Thoracic aorta (tissue), 2 donors: ENCODE measurements around the gene INAVA. TPM values are rescaled to one million over a fixed set of nuclear protein-coding genes. Genes with fewer than 3 reads are reported as not detected.

Source experiments
- ATAC-seq: fragments of 150-250 bp; one replicate; pipeline ENCODE4 v1.8.0; 2017; ENCODE audit warnings: low read depth; ENCODE audit not compliant: insufficient number of reproducible peaks, low FRiP score
- DNase-seq: peaks from one replicate; pipeline ENCODE4 v3.0.0-alpha.2; 2020; ENCODE audit warnings: low spot score
- H3K27ac ChIP-seq, 2 donors: fragments of 200-600 bp; sonication (generic); 1 replicate in 1 of 2; 2 replicates in 1 of 2; pipeline ENCODE4 v1.5.1; 2016; ENCODE audit warnings: mild to moderate bottlenecking in 2 of 2, moderate library complexity in 2 of 2
- H3K27me3 ChIP-seq: fragments of 200-600 bp; sonication (generic); replicated peaks from 2 replicates; pipeline ENCODE4 v1.6.0; 2016; ENCODE audit warnings: mild to moderate bottlenecking; ENCODE audit not compliant: insufficient read depth
- H3K36me3 ChIP-seq: fragments of 200-600 bp; sonication (generic); one replicate; pipeline ENCODE4 v1.5.1; 2016
- H3K4me1 ChIP-seq, 2 donors: fragments of 200-600 bp; sonication (generic); 1 replicate in 1 of 2; 2 replicates in 1 of 2; pipeline versions ENCODE4 v1.5.1 to v1.6.0; 2016; ENCODE audit warnings: low read depth in 2 of 2, mild to moderate bottlenecking in 1 of 2; ENCODE audit not compliant: control insufficient read depth in 1 of 2
- H3K4me3 ChIP-seq: fragments of 200-600 bp; sonication (generic); 2 replicates; pipeline ENCODE4 v1.5.1; 2016; ENCODE audit warnings: mild to moderate bottlenecking
- H3K9me3 ChIP-seq: fragments of 200-600 bp; sonication (generic); 2 replicates; pipeline ENCODE4 v1.5.1; 2016
- CTCF ChIP-seq: fragments of 200-600 bp; sonication (generic); IDR thresholded peaks from one replicate; pipeline ENCODE4 v1.5.1; 2019; ENCODE audit warnings: antibody characterized with exemption
- total RNA-seq, 2 donors: library from RNA; depleted of rRNA; stranded (reverse); fragments of >200 nt; gene quantifications; one replicate each; pipeline versions ENCODE4 v1.1.0 to v1.2.3, GENCODE V29; 2016

The INAVA gene
- total RNA-seq, 2 donors from 2014 or later, result 1.8 to 3.5 TPM

DNA sequence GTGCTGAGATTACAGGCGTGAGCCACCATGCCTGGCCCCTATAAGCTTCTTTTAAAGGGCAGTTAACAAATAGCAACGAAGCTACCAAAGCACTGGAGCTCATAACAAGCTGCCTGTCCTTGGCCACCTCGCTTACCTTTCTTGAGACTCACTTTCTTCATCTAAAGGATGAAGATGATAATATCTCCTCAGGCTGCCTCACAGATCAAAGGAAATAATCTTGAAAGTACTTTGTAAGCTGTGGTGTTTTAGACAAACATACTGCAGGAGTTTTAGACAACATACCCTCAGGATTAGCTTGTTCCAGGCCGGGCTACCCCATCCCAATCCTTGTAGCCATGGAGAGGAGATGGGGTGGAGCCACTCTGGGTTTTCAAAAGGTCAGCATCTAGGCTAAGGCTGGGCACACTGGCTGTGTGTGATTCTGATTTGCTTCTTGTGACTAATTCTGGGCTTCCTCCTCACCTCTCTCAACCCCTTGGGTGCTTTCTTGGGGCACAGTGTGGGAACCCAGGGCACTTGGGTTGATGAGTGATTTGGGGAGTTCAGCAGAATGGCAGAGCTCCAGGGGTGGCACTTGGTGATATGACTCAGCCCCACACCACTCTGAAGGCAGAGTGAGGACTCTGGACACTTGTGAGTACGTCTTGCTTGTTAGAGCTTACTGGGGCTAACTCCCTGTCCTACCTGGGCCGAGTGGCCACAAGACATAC lies 16.7 kb upstream of the INAVA start:
- Histone ChIP-seq H3K4me3 (no peak overlapping the region), H3K9me3 (no peaks in the 10 kb centered on the region), H3K27ac (no peak overlapping the region), H3K27me3 (no peaks in the 10 kb centered on the region), H3K4me1 (peaks cover 8% of the 10 kb centered on the region in 2 donors), H3K36me3 (no peaks in the 10 kb centered on the region)
- ATAC-seq (no peak), DNase-seq (no peak)
- TF ChIP-seq CTCF, result no peak

DNA sequence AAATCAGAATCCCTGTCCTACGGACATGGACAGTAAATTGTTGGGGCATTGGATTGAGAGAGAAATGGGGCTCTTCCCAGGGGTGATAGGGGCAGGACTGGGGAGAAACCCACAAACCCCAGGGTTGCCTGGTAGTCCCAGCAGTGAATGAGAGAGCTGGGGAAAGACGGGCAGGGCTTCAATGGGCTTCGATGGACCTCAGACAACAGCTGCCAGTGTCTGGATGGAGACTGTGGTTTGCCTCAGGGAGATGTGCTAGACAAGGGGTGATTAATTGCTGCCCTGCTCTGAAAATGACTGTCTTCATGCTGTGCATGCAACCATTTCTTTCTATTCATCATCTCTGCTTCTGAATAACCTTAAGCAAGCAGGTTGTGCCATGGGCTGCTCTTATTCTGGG lies 14.5 kb upstream of the INAVA start:
- Histone ChIP-seq H3K27me3 (no peaks in the 10 kb centered on the region), H3K4me3 (no peak overlapping the region), H3K4me1 (no peaks in the 10 kb centered on the region), H3K36me3 (no peaks in the 10 kb centered on the region), H3K27ac (no peak overlapping the region), H3K9me3 (no peaks in the 10 kb centered on the region)
- ATAC-seq (no peak), DNase-seq (no peak)
- TF ChIP-seq CTCF, result no peak

DNA sequence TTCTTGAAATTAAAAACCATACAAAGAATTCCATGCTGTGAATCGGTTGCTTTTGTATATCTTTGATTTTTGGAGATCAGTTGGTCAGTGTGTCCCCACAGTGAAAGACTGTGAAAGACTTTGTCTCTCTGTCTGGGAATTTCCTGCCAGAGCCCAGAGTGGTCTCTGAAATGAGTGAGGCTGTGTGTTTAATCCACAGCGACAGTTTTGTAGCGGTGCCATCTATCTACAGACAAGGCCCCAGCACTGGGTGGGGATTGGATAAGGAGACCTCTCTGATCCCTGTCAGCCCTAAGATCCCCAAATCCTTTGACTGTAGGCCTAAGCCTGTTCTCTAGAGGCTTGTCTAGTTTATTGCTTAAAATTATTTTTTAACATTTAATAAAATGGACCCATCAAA lies 11.6 kb upstream of the INAVA start:
- DNase-seq, result no peak
- no peak for ATAC-seq
- H3K36me3 ChIP-seq, result no peaks in the 10 kb centered on the region
- H3K4me3 ChIP-seq, result no peak overlapping the region
- no peaks in the 10 kb centered on the region for H3K4me1 ChIP-seq
- H3K27ac ChIP-seq, result no peak overlapping the region
- no peaks in the 10 kb centered on the region for H3K9me3 ChIP-seq
- no peaks in the 10 kb centered on the region for H3K27me3 ChIP-seq
- no peak for TF ChIP-seq CTCF

DNA sequence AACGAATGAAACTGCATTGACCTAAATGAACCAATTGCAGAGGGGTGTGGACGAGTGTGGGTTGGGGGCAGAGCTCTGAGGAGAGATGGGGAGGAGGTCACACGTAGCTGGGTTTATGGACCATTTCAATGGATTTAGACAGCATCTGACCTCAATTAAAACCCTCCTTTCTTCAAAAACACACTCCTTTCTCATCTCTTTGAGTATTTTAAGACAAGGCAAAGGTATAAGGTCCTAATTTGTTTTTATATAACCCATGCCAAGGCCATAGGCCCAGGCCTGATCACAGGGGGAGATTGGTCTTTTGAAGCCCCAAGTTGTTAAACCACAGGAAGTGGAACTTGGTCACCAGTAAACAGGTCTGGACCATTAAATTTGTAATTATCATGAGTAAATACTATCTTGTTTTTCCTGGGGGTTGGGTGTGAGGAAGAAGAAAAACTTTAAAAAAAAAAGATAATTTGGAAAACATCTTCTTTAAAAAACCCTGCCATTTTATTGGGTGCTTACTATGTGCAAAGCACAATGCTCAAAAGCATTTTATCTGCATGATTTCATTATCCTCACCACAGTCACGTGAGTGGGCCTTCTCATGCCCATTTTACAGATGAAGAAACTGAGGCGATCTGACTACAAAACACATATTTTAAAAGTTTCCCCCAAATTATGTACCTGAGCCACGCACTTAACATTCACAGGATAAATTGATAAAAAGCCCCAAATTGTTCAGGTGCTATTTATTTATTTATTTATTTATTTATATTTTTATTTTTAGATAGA lies 8.9 kb upstream of the INAVA start:
- Histone ChIP-seq H3K9me3 (no peaks in the 10 kb centered on the region), H3K27ac (no peak overlapping the region), H3K4me3 (no peak overlapping the region), H3K4me1 (peaks cover 0 to 5% of the 10 kb centered on the region in 2 donors), H3K36me3 (no peaks in the 10 kb centered on the region), H3K27me3 (no peaks in the 10 kb centered on the region)
- no peak for TF ChIP-seq CTCF
- no peak for DNase-seq
- ATAC-seq, result no peak

- no peaks in the 10 kb centered on the region for H3K36me3 ChIP-seq
- H3K4me3 ChIP-seq, result no peak overlapping the region
- H3K27ac ChIP-seq, result no peak overlapping the region
- H3K4me1 ChIP-seq, result peaks cover 0 to 13% of the 10 kb centered on the region in 2 donors
- H3K9me3 ChIP-seq, result no peaks in the 10 kb centered on the region
- no peak for TF ChIP-seq CTCF
- H3K27me3 ChIP-seq, result no peaks in the 10 kb centered on the region
- ATAC-seq (no peak), DNase-seq (no peak)
Observed at GRCh38 chr1:200886594-200886993, 8.1 kb upstream of the INAVA start.
